IMR-90 (cell line): Measurements from ENCODE around the gene AGBL5. TPM values are rescaled to one million over a fixed set of nuclear protein-coding genes. Genes with fewer than 3 reads are reported as not detected.

Experiments
- ATAC-seq: fragments of 200-7000 bp; cut with Tn5 transposase; 2 replicates; pipeline ENCODE4 v1.9.1; 2020; ENCODE audit warnings: low read depth, mild to moderate bottlenecking, moderate library complexity
- BruUV-seq: library from RNA; stranded (reverse); fragments of 400-500 nt; replicated peaks from 2 replicates; lab custom pipeline; 2021; lab: Mats Ljungman, UMichigan
- CTCF ChIA-PET: fragments of 300-600 bp; formaldehyde crosslinking; extraction: SDS; loops from one replicate; lab custom pipeline; 2021; ENCODE audit warnings: antibody characterized with exemption; lab: Yijun Ruan, JAX
- POLR2A ChIA-PET: fragments of 300-600 bp; sonication (Branson Sonifier 250); formaldehyde crosslinking; loops from one replicate; lab custom pipeline; 2022; ENCODE audit warnings: antibody characterized with exemption; ENCODE audit not compliant: unreplicated experiment; lab: Charles Lee
- DNase-seq: peaks from one replicate; pipeline ENCODE4 v3.0.0; 2013
- H2AFZ ChIP-seq: replicated peaks from 2 replicates; pipeline ENCODE3; 2013; ENCODE audit warnings: low read length, mild to moderate bottlenecking; ENCODE audit not compliant: poor library complexity
- H2AK5ac ChIP-seq: 2 replicates; pipeline ENCODE4 v1.6.1; 2013; ENCODE audit warnings: low read depth, low read length, inconsistent platforms
- H2AK9ac ChIP-seq: replicated peaks from 2 replicates; pipeline ENCODE3; 2013; ENCODE audit warnings: mild to moderate bottlenecking, low read depth, low read length, moderate library complexity; ENCODE audit not compliant: poor library complexity
- H2BK120ac ChIP-seq: 2 replicates; pipeline ENCODE4 v1.6.1; 2013; ENCODE audit warnings: low read depth, low read length, inconsistent platforms
- H2BK15ac ChIP-seq: 3 replicates; pipeline ENCODE4 v1.6.1; 2013; ENCODE audit warnings: low read depth, low read length, inconsistent platforms
- H2BK20ac ChIP-seq: 2 replicates; pipeline ENCODE4 v1.6.1; 2013; ENCODE audit warnings: low read depth, mild to moderate bottlenecking, inconsistent platforms, low read length, moderate library complexity
- H2BK5ac ChIP-seq: 2 replicates; pipeline ENCODE4 v1.6.1; 2013; ENCODE audit warnings: mild to moderate bottlenecking, low read depth, low read length, inconsistent platforms; ENCODE audit not compliant: poor library complexity, severe bottlenecking
- H3K14ac ChIP-seq: replicated peaks from 2 replicates; pipeline ENCODE4 v1.6.1; 2013; ENCODE audit warnings: low read depth, low read length, inconsistent platforms
- H3K18ac ChIP-seq: 2 replicates; pipeline ENCODE4 v1.6.1; 2013; ENCODE audit warnings: low read depth, low read length, control low read depth
- H3K23ac ChIP-seq: 2 replicates; pipeline ENCODE4 v1.6.1; 2013; ENCODE audit warnings: low read depth, low read length, inconsistent platforms
- H3K27ac ChIP-seq: 2 replicates; pipeline ENCODE4 v1.5.1; 2013; ENCODE audit warnings: mild to moderate bottlenecking, control low read depth, low read length; ENCODE audit not compliant: insufficient read depth
- H3K27me3 ChIP-seq: 2 replicates; pipeline ENCODE4 v1.6.1; 2013; ENCODE audit warnings: low read length; ENCODE audit not compliant: control insufficient read depth, insufficient read depth
- H3K36me3 ChIP-seq: 2 replicates; pipeline ENCODE4 v1.6.1; 2013; ENCODE audit warnings: low read length, mixed read lengths; ENCODE audit not compliant: control insufficient read depth, insufficient read depth
- H3K4ac ChIP-seq: 2 replicates; pipeline ENCODE4 v1.6.1; 2013; ENCODE audit warnings: low read depth, low read length, inconsistent platforms
- H3K4me1 ChIP-seq: 2 replicates; pipeline ENCODE4 v1.6.1; 2013; ENCODE audit warnings: low read length, mixed read lengths; ENCODE audit not compliant: control insufficient read depth, insufficient read depth
- H3K4me2 ChIP-seq: 2 replicates; pipeline ENCODE4 v1.6.1; 2013; ENCODE audit warnings: low read depth, mild to moderate bottlenecking, control low read depth, low read length, moderate library complexity
- H3K4me3 ChIP-seq: 2 replicates; pipeline ENCODE4 v1.5.1; 2013; ENCODE audit warnings: low read depth, mild to moderate bottlenecking, control low read depth, low read length, moderate library complexity; ENCODE audit not compliant: insufficient read depth
- H3K56ac ChIP-seq: 2 replicates; pipeline ENCODE4 v1.6.1; 2013; ENCODE audit warnings: low read length, inconsistent platforms; ENCODE audit not compliant: insufficient read depth; ENCODE audit errors: extremely low read depth
- H3K79me1 ChIP-seq, 2 experiments: 2 replicates each; pipeline ENCODE4 v1.6.1; 2013; ENCODE audit warnings: low read length in 2 of 2, inconsistent platforms in 1 of 2, low read depth in 1 of 2
- H3K9ac ChIP-seq: 2 replicates; pipeline ENCODE4 v1.6.1; 2013; ENCODE audit warnings: low read depth, low read length, control low read depth
- H3K9me1 ChIP-seq: 2 replicates; pipeline ENCODE4 v1.6.1; 2013; ENCODE audit warnings: low read length, inconsistent platforms; ENCODE audit not compliant: insufficient read depth
- H3K9me3 ChIP-seq: 2 replicates; pipeline ENCODE4 v1.6.1; 2013; ENCODE audit warnings: low read length; ENCODE audit not compliant: control insufficient read depth, insufficient read depth
- H4K20me1 ChIP-seq: 2 replicates; pipeline ENCODE4 v1.6.1; 2013; ENCODE audit warnings: low read length, inconsistent platforms; ENCODE audit not compliant: insufficient read depth
- H4K5ac ChIP-seq: 2 replicates; pipeline ENCODE4 v1.6.1; 2013; ENCODE audit warnings: mild to moderate bottlenecking, low read depth, low read length, control low read depth
- H4K8ac ChIP-seq, 2 experiments: 2 replicates each; pipeline ENCODE4 v1.6.1; 2013; ENCODE audit warnings: low read depth in 2 of 2, low read length in 2 of 2, control low read depth in 1 of 2, inconsistent platforms in 1 of 2
- H4K91ac ChIP-seq: 2 replicates; pipeline ENCODE4 v1.6.1; 2013; ENCODE audit warnings: low read depth, low read length, inconsistent platforms; ENCODE audit not compliant: insufficient read depth
- CEBPB ChIP-seq: IDR thresholded peaks from 2 replicates; pipeline ENCODE4 v1.6.1; 2012; ENCODE audit warnings: low read depth, low read length, improper control_type of control experiment
- CHD1 ChIP-seq: IDR thresholded peaks from 2 replicates; pipeline ENCODE4 v1.6.1; 2012; ENCODE audit warnings: low read depth, low read length, improper control_type of control experiment
- CTCF ChIP-seq: conservative IDR thresholded peaks from 2 replicates; pipeline ENCODE4 v1.5.1; 2012; ENCODE audit warnings: mild to moderate bottlenecking, low read depth, low read length, improper control_type of control experiment
- FOS ChIP-seq: fragments of 150-350 bp; IDR thresholded peaks from 2 replicates; pipeline ENCODE4 v1.6.1; 2016; ENCODE audit warnings: low read depth, low read length
- MAFK ChIP-seq: IDR thresholded peaks from 2 replicates; pipeline ENCODE4 v1.6.1; 2012; ENCODE audit warnings: low read depth, low read length, improper control_type of control experiment
- NFE2L2 ChIP-seq: fragments of 150-350 bp; IDR thresholded peaks from 2 replicates; pipeline ENCODE4 v1.6.1; 2016; ENCODE audit warnings: low read depth, mild to moderate bottlenecking, low read length
- POLR2A ChIP-seq: IDR thresholded peaks from 2 replicates; pipeline ENCODE4 v1.6.1; 2012; ENCODE audit warnings: mild to moderate bottlenecking, low read depth, low read length
- RAD21 ChIP-seq: IDR thresholded peaks from 2 replicates; pipeline ENCODE4 v1.6.1; 2012; ENCODE audit warnings: low read length, improper control_type of control experiment
- RFX5 ChIP-seq: IDR thresholded peaks from 2 replicates; pipeline ENCODE4 v1.8.0; 2012; ENCODE audit warnings: low read depth, mild to moderate bottlenecking, low read length, moderate library complexity
- SMC3 ChIP-seq: fragments of 150-350 bp; IDR thresholded peaks from 2 replicates; pipeline ENCODE4 v1.6.1; 2016; ENCODE audit warnings: low read depth, mild to moderate bottlenecking, antibody characterized with exemption, low read length, moderate library complexity
- WGBS, 2 experiments: methylation state at CpG; one replicate each; pipeline versions ENCODE4 v1.1.5 to v1.1.7; 2013; ENCODE audit warnings: missing lambda C conversion rate in 2 of 2; ENCODE audit not compliant: insufficient read length in 1 of 2; ENCODE audit errors: extremely low coverage in 2 of 2; 5-methylcytosine and 5-hydroxymethylcytosine counted together
- dilution Hi-C: fragments of 300-500 bp; cut with HindIII; formaldehyde crosslinking; loops from one replicate; pipeline ENCODE4 v1.14.3; 2018; ENCODE audit warnings: low sequenced_read_pairs; ENCODE audit not compliant: unreplicated experiment
- in situ Hi-C: fragments of 300-500 bp; cut with MboI; formaldehyde crosslinking; loops from 3 replicates; pipeline ENCODE4 v1.14.3; 2019; ENCODE audit warnings: low sequenced_read_pairs, inconsistent platforms, mixed read lengths
- intact Hi-C: fragments of 100-400 bp; cut with micrococcal nuclease; formaldehyde crosslinking; loops from 2 replicates; pipeline ENCODE4 v1.10.0; 2022
- polyA plus RNA-seq, 3 experiments: library from polyadenylated mRNA; depleted of rRNA; stranded (reverse); fragments of >200 nt; gene quantifications; 2 replicates each; pipeline ENCODE4 v1.2.3, GENCODE V29; 2012; ENCODE audit warnings: low replicate concordance in 1 of 3
- total RNA-seq: library from RNA; depleted of rRNA; stranded (reverse); fragments of >200 nt; gene quantifications from 2 replicates; pipeline ENCODE4 v1.2.3, GENCODE V29; 2012
- TF ChIP-seq, protein P1 (sequence below): fragments of 150-350 bp; IDR thresholded peaks from 2 replicates; pipeline ENCODE4 v1.6.1; 2016; ENCODE audit warnings: low read depth, mild to moderate bottlenecking, low read length, moderate library complexity, borderline replicate concordance

AGBL5 gene
- total and polyA plus RNA-seq, 2 of the 4 experiments (the other 2 are of a cell fraction) = 19.0 to 26.2 TPM

GRCh38 chr2:27051902-27052645, 606 bp downstream of the AGBL5 start (continued):
- no peak for TF ChIP-seq CHD1
- no peak for TF ChIP-seq FOS
- TF ChIP-seq RAD21 = no peak
- no peak for TF ChIP-seq SMC3
- TF ChIP-seq NFE2L2 = no peak

DNA sequence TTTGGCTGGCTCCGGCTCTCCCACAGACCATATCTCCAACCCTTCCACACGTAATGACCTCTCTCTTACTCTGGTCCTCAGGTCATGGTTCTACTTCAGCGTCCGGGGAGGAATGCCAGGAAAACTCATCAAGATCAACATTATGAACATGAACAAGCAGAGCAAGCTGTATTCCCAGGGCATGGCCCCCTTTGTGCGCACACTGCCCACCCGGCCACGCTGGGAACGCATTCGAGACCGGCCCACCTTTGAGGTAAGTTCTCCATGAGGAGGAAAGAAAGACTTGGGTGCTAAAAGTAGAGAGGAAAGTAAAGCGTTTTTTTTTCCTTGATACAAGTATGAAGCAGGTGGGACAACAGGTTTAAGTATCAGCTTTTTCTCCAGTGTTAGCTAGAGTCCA, 1.9 kb downstream of the AGBL5 start:
- ATAC-seq (no peak), DNase-seq (no peak)
- H2BK5ac ChIP-seq = no peak overlapping the region
- H4K20me1 ChIP-seq = peaks cover 13% of the 10 kb centered on the region
- peaks cover 29% of the 10 kb centered on the region for H3K36me3 ChIP-seq
- H3K4me1 ChIP-seq = peaks cover 5% of the 10 kb centered on the region
- H3K9me1 ChIP-seq = peaks cover 12% of the 10 kb centered on the region
- intact Hi-C loops (no loop called here), in situ Hi-C loops (no loop called here), dilution Hi-C loops (no loop called here)
- H2BK15ac ChIP-seq = no peak overlapping the region
- no peak overlapping the region for H2AK9ac ChIP-seq
- no peak overlapping the region for H2BK20ac ChIP-seq
- H4K5ac ChIP-seq = no peak overlapping the region
- BruUV-seq = no TSS peak
- no peak overlapping the region for H3K14ac ChIP-seq
- H3K9ac ChIP-seq = no peak overlapping the region
- no peak overlapping the region for H4K8ac ChIP-seq
- no peak overlapping the region for H2AK5ac ChIP-seq
- H3K18ac ChIP-seq = no peak overlapping the region
- no peak overlapping the region for H4K91ac ChIP-seq
- no peaks in the 10 kb centered on the region for H3K9me3 ChIP-seq
- no peak overlapping the region for H3K4ac ChIP-seq
- H2BK120ac ChIP-seq = no peak overlapping the region
- 63% methylated on average over 4 of the region's 11 CpGs; no CpG with 5 or more reads in 1 of the 2 experiments for WGBS, 2 experiments
- H3K56ac ChIP-seq = no peak overlapping the region
- H2AFZ ChIP-seq = no peak overlapping the region
- H3K27ac ChIP-seq = no peak overlapping the region
- ChIA-PET CTCF (no interaction called here), POLR2A (no interaction called here)
- H3K27me3 ChIP-seq = no peaks in the 10 kb centered on the region
- no peak overlapping the region for H3K4me2 ChIP-seq
- no peak overlapping the region for H3K23ac ChIP-seq
- no peak overlapping the region for H3K4me3 ChIP-seq
- H3K79me1 ChIP-seq = peaks cover 0 to 26% of the 10 kb centered on the region in 2 experiments; a peak in 2 of 4 replicates
- TF ChIP-seq SMC3 = no peak
- TF ChIP-seq FOS = no peak
- TF ChIP-seq CTCF = no peak
- no peak for TF ChIP-seq RAD21
- TF ChIP-seq POLR2A = no peak
- no peak for TF ChIP-seq RFX5
- no peak for TF ChIP-seq MAFK
- no peak for TF ChIP-seq CEBPB
- TF ChIP-seq, protein P1, sequence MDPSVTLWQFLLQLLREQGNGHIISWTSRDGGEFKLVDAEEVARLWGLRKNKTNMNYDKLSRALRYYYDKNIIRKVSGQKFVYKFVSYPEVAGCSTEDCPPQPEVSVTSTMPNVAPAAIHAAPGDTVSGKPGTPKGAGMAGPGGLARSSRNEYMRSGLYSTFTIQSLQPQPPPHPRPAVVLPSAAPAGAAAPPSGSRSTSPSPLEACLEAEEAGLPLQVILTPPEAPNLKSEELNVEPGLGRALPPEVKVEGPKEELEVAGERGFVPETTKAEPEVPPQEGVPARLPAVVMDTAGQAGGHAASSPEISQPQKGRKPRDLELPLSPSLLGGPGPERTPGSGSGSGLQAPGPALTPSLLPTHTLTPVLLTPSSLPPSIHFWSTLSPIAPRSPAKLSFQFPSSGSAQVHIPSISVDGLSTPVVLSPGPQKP = no peak
